ENCODE measurements around the gene ARL5B. TPM values are rescaled to one million over a fixed set of nuclear protein-coding genes. Genes with fewer than 3 reads are reported as not detected.

Gene ARL5B
- total and polyA plus RNA-seq, 2 of the 4 experiments (the other 2 are of a cell fraction) = 5.9 to 12.0 TPM

- Histone ChIP-seq H3K27me3 (ENCODE audit: control insufficient read depth, insufficient read depth, low read length) (no peaks in the 10 kb centered on the region), H3K23ac (ENCODE audit: low read depth, low read length) (peak overlapping the region; percentile 95), H3K9me3 (ENCODE audit: control insufficient read depth, insufficient read depth, low read length) (no peaks in the 10 kb centered on the region), H2AK5ac (ENCODE audit: low read depth, low read length) (peak overlapping the region; percentile 54), H2AFZ (replicated peaks; ENCODE audit: low read length, poor library complexity) (peak overlapping the region; percentile 97), H4K20me1 (ENCODE audit: insufficient read depth, low read length) (peaks cover 16% of the 10 kb centered on the region; the same call in 1 of the 2 replicates), H3K9ac (ENCODE audit: low read depth, low read length) (peak overlapping the region; percentile 97), H3K9me1 (ENCODE audit: insufficient read depth, low read length) (peaks cover 6% of the 10 kb centered on the region; the same call in 1 of the 2 replicates), H4K91ac (ENCODE audit: insufficient read depth, low read depth, low read length) (peak overlapping the region; percentile 75), H2BK20ac (ENCODE audit: low read depth, low read length) (0 out of 2 replicates have a peak overlapping the region, but pooled peaks have one; percentile 6), H3K4me2 (ENCODE audit: low read depth, low read length) (peak overlapping the region; percentile 97), H3K36me3 (ENCODE audit: control insufficient read depth, insufficient read depth, low read length) (peaks cover 3% of the 10 kb centered on the region), H4K5ac (ENCODE audit: low read depth, low read length) (peak overlapping the region; percentile 58), H2BK5ac (ENCODE audit: low read depth, low read length, poor library complexity, severe bottlenecking) (peak overlapping the region; percentile 73), H3K4me1 (ENCODE audit: control insufficient read depth, insufficient read depth, low read length) (peaks cover 3% of the 10 kb centered on the region), H4K8ac (ENCODE audit: low read depth in 2 of 2, low read length in 2 of 2) (peak overlapping the region; percentile 69 to 77), H3K4ac (ENCODE audit: low read depth, low read length) (peak overlapping the region; percentile 53), H3K14ac (replicated peaks; ENCODE audit: low read depth, low read length) (peak overlapping the region; percentile 71), H3K4me3 (ENCODE audit: insufficient read depth, low read depth, low read length) (peak overlapping the region; percentile 95), H2BK15ac (ENCODE audit: low read depth, low read length) (peak overlapping the region; percentile 50; the same call in 1 of the 3 replicates), H3K27ac (ENCODE audit: insufficient read depth, low read length) (peak overlapping the region; percentile 90), H2AK9ac (replicated peaks; ENCODE audit: low read depth, low read length, poor library complexity) (peak overlapping the region; percentile 97), H3K18ac (ENCODE audit: low read depth, low read length) (peak overlapping the region; percentile 59), H3K79me1 (ENCODE audit: low read depth in 1 of 2, low read length in 2 of 2) (peaks cover 7 to 34% of the 10 kb centered on the region in 2 experiments), H2BK120ac (ENCODE audit: low read depth, low read length) (0 out of 2 replicates have a peak overlapping the region, but pooled peaks have one; percentile 47), H3K56ac (ENCODE audit: extremely low read depth, insufficient read depth, low read length) (peak overlapping the region; percentile 64)
- dilution Hi-C loops (cut with HindIII; ENCODE audit: low sequenced_read_pairs, unreplicated experiment) (no loop called here), intact Hi-C loops (cut with micrococcal nuclease) (loop anchor here (2.0 kb wide), 1 partner anchor 239 kb away; no protein-coding TSS in a partner anchor), in situ Hi-C loops (cut with MboI; ENCODE audit: low sequenced_read_pairs) (no loop called here)
- ChIA-PET CTCF (no interaction called here), POLR2A (ENCODE audit: unreplicated experiment) (no interaction called here)
- BruUV-seq (replicated peaks) = TSS peak; percentile 35
- ATAC-seq (ENCODE audit: low read depth) = peak; percentile 5
- TF ChIP-seq CEBPB (IDR thresholded peaks at IDR 0.05; ENCODE audit: low read depth, low read length) (peak; percentile 32; the same call in 1 of the 2 replicates), CTCF (conservative IDR thresholded peaks at IDR 0.05; ENCODE audit: low read depth, low read length) (no peak)
- DNase-seq = peak; percentile 31
- WGBS, 2 experiments (ENCODE audit: extremely low coverage in 2 of 2, insufficient read length in 1 of 2) = 0% methylated on average over 9 of the region's 23 CpGs; no CpG with 5 or more reads in 1 of the 2 experiments
Observed at GRCh38 chr10:18659819-18660535, 746 bp downstream of the ARL5B start.

Data from IMR-90 (cell line).